Liver (tissue), 9 donors: Measurements from ENCODE around the gene MALRD1. TPM values are rescaled to one million over a fixed set of nuclear protein-coding genes. Genes with fewer than 3 reads are reported as not detected.

Experiments
- DNase-seq: peaks from one replicate; pipeline ENCODE4 v3.0.0-alpha.2; 2017; ENCODE audit warnings: low spot score
- H3K27ac ChIP-seq, 2 donors: one replicate each; pipeline ENCODE4 v1.7.0; 2013; ENCODE audit warnings: inconsistent platforms in 2 of 2, low read length in 2 of 2, control low read depth in 1 of 2, low read depth in 1 of 2, mild to moderate bottlenecking in 1 of 2
- H3K27me3 ChIP-seq, 4 donors: one replicate each; pipeline versions ENCODE4 v1.6.1 to v1.7.0; 2013; ENCODE audit warnings: low read length in 3 of 4, inconsistent platforms in 1 of 4, mild to moderate bottlenecking in 1 of 4, moderate library complexity in 1 of 4; ENCODE audit not compliant: control insufficient read depth in 4 of 4, insufficient read depth in 4 of 4
- H3K36me3 ChIP-seq, 4 donors: one replicate each; pipeline versions ENCODE4 v1.6.1 to v1.7.0; 2013; ENCODE audit warnings: low read length in 3 of 4, mild to moderate bottlenecking in 3 of 4, low read depth in 1 of 4, moderate library complexity in 1 of 4; ENCODE audit not compliant: control insufficient read depth in 4 of 4, insufficient read depth in 3 of 4
- H3K4me1 ChIP-seq, 4 donors: one replicate each; pipeline versions ENCODE4 v1.6.1 to v1.7.0; 2013; ENCODE audit warnings: low read length in 3 of 4, mild to moderate bottlenecking in 3 of 4, moderate library complexity in 1 of 4; ENCODE audit not compliant: control insufficient read depth in 4 of 4, insufficient read depth in 4 of 4
- H3K4me3 ChIP-seq, 3 donors: one replicate each; pipeline versions ENCODE4 v1.6.1 to v1.7.0; 2013; ENCODE audit warnings: low read length in 3 of 3, control low read depth in 1 of 3, low read depth in 1 of 3, mild to moderate bottlenecking in 1 of 3
- H3K9ac ChIP-seq, 2 donors: one replicate each; pipeline ENCODE4 v1.7.0; 2013; ENCODE audit warnings: low read length in 2 of 2, mild to moderate bottlenecking in 2 of 2, moderate library complexity in 2 of 2, control low read depth in 1 of 2, low read depth in 1 of 2
- H3K9me3 ChIP-seq, 4 donors: one replicate each; pipeline versions ENCODE4 v1.6.1 to v1.7.0; 2013; ENCODE audit warnings: low read length in 3 of 4; ENCODE audit not compliant: control insufficient read depth in 4 of 4
- FOXA1 ChIP-seq: IDR thresholded peaks from 2 replicates; pipeline ENCODE4 v1.6.1; 2016; ENCODE audit warnings: antibody characterized with exemption
- FOXA2 ChIP-seq: IDR thresholded peaks from 2 replicates; pipeline ENCODE4 v1.6.1; 2016; ENCODE audit warnings: antibody characterized with exemption
- HNF4A ChIP-seq, 2 donors: conservative IDR thresholded peaks; 2 replicates each; pipeline ENCODE4 v1.6.1; 2016; ENCODE audit warnings: antibody characterized with exemption in 2 of 2, mild to moderate bottlenecking in 2 of 2
- NR2F2 ChIP-seq: IDR thresholded peaks from 2 replicates; pipeline ENCODE4 v1.6.1; 2016; ENCODE audit warnings: antibody characterized with exemption
- RAD21 ChIP-seq, 2 donors: IDR thresholded peaks; 2 replicates each; pipeline ENCODE4 v1.6.1; 2016; ENCODE audit warnings: antibody characterized with exemption in 2 of 2, mild to moderate bottlenecking in 2 of 2
- REST ChIP-seq: IDR thresholded peaks from 2 replicates; pipeline ENCODE4 v1.6.1; 2016; ENCODE audit warnings: antibody characterized with exemption, mild to moderate bottlenecking
- RXRA ChIP-seq, 2 donors: IDR thresholded peaks; 2 replicates each; pipeline ENCODE4 v1.6.1; 2017 to 2018; ENCODE audit warnings: antibody characterized with exemption in 2 of 2, mild to moderate bottlenecking in 1 of 2
- SP1 ChIP-seq: IDR thresholded peaks from 2 replicates; pipeline ENCODE4 v1.6.1; 2018; ENCODE audit warnings: antibody characterized with exemption, mild to moderate bottlenecking
- YY1 ChIP-seq: IDR thresholded peaks from 2 replicates; pipeline ENCODE4 v1.6.1; 2016; ENCODE audit warnings: antibody characterized with exemption, mild to moderate bottlenecking
- WGBS: extraction: QIAGEN DNeasy Blood & Tissue Kit; methylation state at CpG from one replicate; pipeline ENCODE4 v1.1.7; 2013; 5-methylcytosine and 5-hydroxymethylcytosine counted together
- polyA plus RNA-seq, 2 donors: library from polyadenylated mRNA; stranded (reverse) in 1 of 2; unstranded in 1 of 2; fragments of 200-250 nt in 1 of 2; fragments of >200 nt in 1 of 2; fragmentation: Nextera tagmentation in 1 of 2; extraction: Ambion mirVana in 1 of 2; gene quantifications; one replicate each; pipeline versions ENCODE4 v1.2.1 to v1.2.3, GENCODE V29; 2013 to 2015
- total RNA-seq, 2 donors: library from RNA; depleted of rRNA; stranded (reverse); fragments of >200 nt; gene quantifications; one replicate each; pipeline ENCODE4 v1.2.3, GENCODE V29; 2014
- TF ChIP-seq, protein P1 (sequence below): IDR thresholded peaks from 2 replicates; pipeline ENCODE4 v1.6.1; 2016; ENCODE audit warnings: antibody characterized with exemption
- TF ChIP-seq, protein P2 (sequence below): IDR thresholded peaks from 2 replicates; pipeline ENCODE4 v1.6.1; 2016; ENCODE audit warnings: antibody characterized with exemption
- TF ChIP-seq, protein P3 (sequence below): fragments of 150-350 bp; IDR thresholded peaks from 2 replicates; pipeline ENCODE4 v1.5.1; 2017; ENCODE audit warnings: improper control_type of control experiment, low read depth, low read length; ENCODE audit not compliant: missing input control
- donor health status: healthy.
- donor health status: healthy.
- donor health status: healthy.
- donor health status: healthy.
- donor health status: healthy.

Gene MALRD1
- total and polyA plus RNA-seq, 4 donors, result 0.37 to 0.59 TPM; not detected in 2

DNA sequence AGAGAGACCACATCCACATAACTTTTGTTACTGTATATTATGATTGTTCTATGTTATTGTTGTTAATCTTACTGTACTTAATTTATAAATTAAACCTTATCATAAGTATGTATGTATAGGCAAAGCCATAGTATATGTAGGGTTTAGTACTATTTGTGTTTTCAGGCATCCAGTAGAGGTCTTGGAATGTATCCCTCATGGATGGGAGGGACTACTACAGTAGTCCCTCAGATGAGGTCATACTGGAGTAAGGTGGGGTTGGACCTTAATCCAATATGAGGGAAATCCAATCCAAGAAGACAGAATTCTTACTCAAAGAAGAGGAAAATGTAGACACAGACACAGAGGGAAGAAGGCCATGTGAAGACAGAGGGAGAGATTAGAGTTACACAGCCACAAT, 34.1 kb upstream of the MALRD1 start:
- H3K4me3 ChIP-seq, result no peak overlapping the region
- no peaks in the 10 kb centered on the region for H3K4me1 ChIP-seq
- no peak for TF ChIP-seq FOXA1
- H3K9ac ChIP-seq, result no peak overlapping the region
- no peaks in the 10 kb centered on the region for H3K9me3 ChIP-seq
- no peak overlapping the region for H3K27ac ChIP-seq
- no peaks in the 10 kb centered on the region for H3K27me3 ChIP-seq
- no peaks in the 10 kb centered on the region for H3K36me3 ChIP-seq
- no peak for DNase-seq

GRCh38 chr10:19017116-19017890, 31.3 kb upstream of the MALRD1 start:
- no peak for DNase-seq
- no peak overlapping the region for H3K27ac ChIP-seq
- no peak overlapping the region for H3K9ac ChIP-seq
- 64% methylated on average over 7 of the region's 7 CpGs for WGBS
- H3K27me3 ChIP-seq, result no peaks in the 10 kb centered on the region
- TF ChIP-seq SP1 (no peak), YY1 (no peak), FOXA2 (no peak), REST (no peak)
- TF ChIP-seq, protein P1, sequence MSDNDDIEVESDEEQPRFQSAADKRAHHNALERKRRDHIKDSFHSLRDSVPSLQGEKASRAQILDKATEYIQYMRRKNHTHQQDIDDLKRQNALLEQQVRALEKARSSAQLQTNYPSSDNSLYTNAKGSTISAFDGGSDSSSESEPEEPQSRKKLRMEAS, result no peak
- TF ChIP-seq, protein P2, sequence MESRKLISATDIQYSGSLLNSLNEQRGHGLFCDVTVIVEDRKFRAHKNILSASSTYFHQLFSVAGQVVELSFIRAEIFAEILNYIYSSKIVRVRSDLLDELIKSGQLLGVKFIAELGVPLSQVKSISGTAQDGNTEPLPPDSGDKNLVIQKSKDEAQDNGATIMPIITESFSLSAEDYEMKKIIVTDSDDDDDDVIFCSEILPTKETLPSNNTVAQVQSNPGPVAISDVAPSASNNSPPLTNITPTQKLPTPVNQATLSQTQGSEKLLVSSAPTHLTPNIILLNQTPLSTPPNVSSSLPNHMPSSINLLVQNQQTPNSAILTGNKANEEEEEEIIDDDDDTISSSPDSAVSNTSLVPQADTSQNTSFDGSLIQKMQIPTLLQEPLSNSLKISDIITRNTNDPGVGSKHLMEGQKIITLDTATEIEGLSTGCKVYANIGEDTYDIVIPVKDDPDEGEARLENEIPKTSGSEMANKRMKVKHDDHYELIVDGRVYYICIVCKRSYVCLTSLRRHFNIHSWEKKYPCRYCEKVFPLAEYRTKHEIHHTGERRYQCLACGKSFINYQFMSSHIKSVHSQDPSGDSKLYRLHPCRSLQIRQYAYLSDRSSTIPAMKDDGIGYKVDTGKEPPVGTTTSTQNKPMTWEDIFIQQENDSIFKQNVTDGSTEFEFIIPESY, result no peak
- no peak overlapping the region for H3K4me3 ChIP-seq
- H3K4me1 ChIP-seq, result no peaks in the 10 kb centered on the region
- H3K36me3 ChIP-seq, result no peaks in the 10 kb centered on the region
- H3K9me3 ChIP-seq, result no peaks in the 10 kb centered on the region

DNA sequence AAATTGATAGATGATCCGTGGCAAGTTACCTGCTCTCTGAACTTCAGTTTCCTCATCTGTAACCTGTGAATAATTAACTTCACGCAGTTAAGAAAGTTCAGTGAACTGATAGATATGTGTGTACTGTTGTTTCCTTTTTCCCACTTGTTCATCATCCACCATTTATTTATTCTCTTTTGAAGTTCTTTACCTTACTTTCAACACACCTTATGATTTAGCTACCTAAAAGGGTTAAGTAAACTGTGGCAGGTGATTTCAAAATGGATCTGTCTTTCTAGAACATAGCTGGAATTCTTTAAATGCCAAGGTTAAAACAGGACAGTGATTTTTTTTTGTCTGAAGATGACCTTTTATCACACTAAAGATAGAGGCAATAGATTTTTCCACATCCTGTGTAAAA, 27.4 kb upstream of the MALRD1 start:
- Histone ChIP-seq H3K4me1 (no peaks in the 10 kb centered on the region), H3K4me3 (no peak overlapping the region), H3K9me3 (no peaks in the 10 kb centered on the region), H3K27me3 (no peaks in the 10 kb centered on the region), H3K36me3 (no peaks in the 10 kb centered on the region), H3K27ac (no peak overlapping the region), H3K9ac (no peak overlapping the region)
- WGBS, result 45% methylated on average over 2 of the region's 2 CpGs
- TF ChIP-seq NR2F2 (no peak), RXRA (IDR thresholded peaks at IDR 0.05) (no peak), YY1 (no peak), FOXA1 (no peak), RAD21 (IDR thresholded peaks at IDR 0.05) (no peak), HNF4A (conservative IDR thresholded peaks at IDR 0.05) (no peak)
- TF ChIP-seq, protein P3, sequence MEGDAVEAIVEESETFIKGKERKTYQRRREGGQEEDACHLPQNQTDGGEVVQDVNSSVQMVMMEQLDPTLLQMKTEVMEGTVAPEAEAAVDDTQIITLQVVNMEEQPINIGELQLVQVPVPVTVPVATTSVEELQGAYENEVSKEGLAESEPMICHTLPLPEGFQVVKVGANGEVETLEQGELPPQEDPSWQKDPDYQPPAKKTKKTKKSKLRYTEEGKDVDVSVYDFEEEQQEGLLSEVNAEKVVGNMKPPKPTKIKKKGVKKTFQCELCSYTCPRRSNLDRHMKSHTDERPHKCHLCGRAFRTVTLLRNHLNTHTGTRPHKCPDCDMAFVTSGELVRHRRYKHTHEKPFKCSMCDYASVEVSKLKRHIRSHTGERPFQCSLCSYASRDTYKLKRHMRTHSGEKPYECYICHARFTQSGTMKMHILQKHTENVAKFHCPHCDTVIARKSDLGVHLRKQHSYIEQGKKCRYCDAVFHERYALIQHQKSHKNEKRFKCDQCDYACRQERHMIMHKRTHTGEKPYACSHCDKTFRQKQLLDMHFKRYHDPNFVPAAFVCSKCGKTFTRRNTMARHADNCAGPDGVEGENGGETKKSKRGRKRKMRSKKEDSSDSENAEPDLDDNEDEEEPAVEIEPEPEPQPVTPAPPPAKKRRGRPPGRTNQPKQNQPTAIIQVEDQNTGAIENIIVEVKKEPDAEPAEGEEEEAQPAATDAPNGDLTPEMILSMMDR, result no peak
- DNase-seq, result no peak
